ENCODE results near the gene STAG3. TPM values are rescaled to one million over a fixed set of nuclear protein-coding genes. Genes with fewer than 3 reads are reported as not detected.

STAG3 gene
- total and polyA plus RNA-seq, 2 of the 8 experiments (the other 6 are each of a cell fraction or from before 2014, with no cell fraction given): 1.3 to 3.3 TPM

DNA sequence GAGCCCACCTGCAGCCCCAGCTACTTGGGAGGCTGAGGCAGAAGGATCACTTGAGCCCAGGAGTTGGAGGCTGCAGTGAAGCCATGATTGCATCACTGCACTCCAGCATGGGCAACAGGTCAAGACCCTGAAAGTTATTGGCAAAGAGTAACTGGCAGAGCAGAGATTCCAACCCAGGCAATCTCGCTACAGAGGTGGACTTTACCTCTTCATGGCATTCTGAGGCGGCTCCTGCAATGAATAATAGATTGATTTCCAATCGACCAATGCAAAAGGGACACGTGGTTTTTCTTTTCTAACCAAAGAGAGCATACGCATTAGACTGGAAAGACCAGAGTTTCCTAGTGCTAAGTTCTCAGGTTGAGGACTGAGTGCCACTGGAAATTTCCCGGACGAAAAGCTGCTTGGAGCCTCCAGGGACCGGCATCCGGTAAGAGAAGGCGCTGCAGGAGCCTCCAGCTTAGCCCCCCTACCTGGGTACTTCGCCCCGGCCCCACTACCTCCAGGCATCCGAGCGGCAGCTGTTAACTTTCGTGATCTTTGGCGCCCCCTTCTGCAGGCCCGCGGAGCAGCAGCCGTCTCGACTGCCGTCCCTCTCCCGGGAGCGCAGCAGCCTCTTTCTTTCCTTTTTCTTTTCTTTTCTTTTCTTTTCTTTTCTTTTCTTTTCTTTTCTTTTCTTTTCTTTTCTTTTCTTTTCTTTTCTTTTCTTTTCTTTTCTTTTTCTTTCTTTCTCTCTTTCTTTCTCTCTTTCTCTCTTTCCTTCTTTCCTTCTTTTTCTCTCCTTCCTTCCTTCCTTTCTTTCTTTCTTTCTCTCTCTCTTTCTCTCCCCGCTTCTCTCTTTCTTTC is 46.9 kb upstream of the STAG3 start:
- H3K4me1 ChIP-seq (replicated peaks in 1 of 4; ENCODE audit: control insufficient read depth in 3 of 4, insufficient read depth in 4 of 4, low read length in 3 of 4): peaks cover 0 to 8% (median 0%) of the 10 kb centered on the region in 4 experiments; a peak in 2 of 7 replicates
- peak overlapping the region in 2 of 4 experiments; percentile 11 to 43; a peak in 3 of 8 replicates for H3K4me3 ChIP-seq (ENCODE audit: extremely low read depth in 1 of 4, insufficient read depth in 2 of 4, low read depth in 3 of 4, low read length in 4 of 4)
- peak overlapping the region; percentile 88; the same call in 1 of the 2 replicates for H2BK15ac ChIP-seq (ENCODE audit: low read length)
- no peak overlapping the region for H2BK5ac ChIP-seq (ENCODE audit: low read depth, low read length)
- H4K20me1 ChIP-seq (replicated peaks in 1 of 2; ENCODE audit: control insufficient read depth in 1 of 2, insufficient read depth in 2 of 2, low read length in 2 of 2): no peaks in the 10 kb centered on the region
- no peaks in the 10 kb centered on the region for H3K79me2 ChIP-seq (ENCODE audit: control insufficient read depth in 1 of 2, insufficient read depth in 2 of 2, low read length in 2 of 2)
- no peak overlapping the region for H4K8ac ChIP-seq (ENCODE audit: extremely low read depth, insufficient read depth, low read length)
- H2BK120ac ChIP-seq (replicated peaks; ENCODE audit: low read depth, low read length): peak overlapping the region; percentile 55
- H3K36me3 ChIP-seq (ENCODE audit: control insufficient read depth in 2 of 4, insufficient read depth in 4 of 4, low read length in 3 of 4): no peaks in the 10 kb centered on the region
- H3K9ac ChIP-seq (replicated peaks in 1 of 4; ENCODE audit: extremely low read depth in 1 of 4, low read depth in 3 of 4, low read length in 3 of 4): 0 out of 7 replicates have a peak overlapping the region, but pooled peaks of 1 of the 4 experiments have one; percentile 5
- peaks cover 0 to 11% (median 0%) of the 10 kb centered on the region in 4 experiments; a peak in 2 of 7 replicates for H3K27me3 ChIP-seq (replicated peaks in 1 of 4; ENCODE audit: control insufficient read depth in 3 of 4, extremely low read depth in 1 of 4, insufficient read depth in 3 of 4, low read length in 3 of 4)
- no peaks in the 10 kb centered on the region for H3K79me1 ChIP-seq (ENCODE audit: low read depth, low read length)
- H2BK12ac ChIP-seq (ENCODE audit: low read depth, low read length): no peak overlapping the region
- H2BK20ac ChIP-seq (ENCODE audit: low read length): peak overlapping the region; percentile 61; the same call in 1 of the 2 replicates
- POLR2A ChIA-PET (ENCODE audit: partially characterized antibody): interaction anchor here (0.6 to 4.1 kb wide), 21 partner anchors 10 to 544 kb away, joined by 3 to 68 read pairs (median 4); partner anchors contain the start of genes AP4M1, LAMTOR4, MCM7 and ZKSCAN1
- H3K4me2 ChIP-seq (ENCODE audit: insufficient read depth in 1 of 2, low read depth in 2 of 2, low read length in 2 of 2): peak overlapping the region; percentile 0 to 54; a peak in 3 of 4 replicates
- peak overlapping the region; percentile 84 for H4K91ac ChIP-seq (replicated peaks; ENCODE audit: insufficient read length, low read length)
- no peaks in the 10 kb centered on the region for H3K9me3 ChIP-seq (ENCODE audit: insufficient read depth in 2 of 2, low read depth in 1 of 2, low read length in 1 of 2)
- H3K14ac ChIP-seq (ENCODE audit: insufficient read length): no peak overlapping the region
- no peak overlapping the region for H2AK5ac ChIP-seq (ENCODE audit: low read depth, low read length)
- peak overlapping the region; percentile 65; the same call in 1 of the 2 replicates for H3K18ac ChIP-seq (ENCODE audit: extremely low read depth, low read length)
- no peak overlapping the region for H4K5ac ChIP-seq (ENCODE audit: insufficient read length, low read depth, low read length)
- no peak for FAIRE-seq
- H3K23me2 ChIP-seq (ENCODE audit: low read depth, low read length): peaks cover 8% of the 10 kb centered on the region; the same call in 1 of the 2 replicates
- no peak overlapping the region for H3K27ac ChIP-seq (ENCODE audit: low read depth, low read length)
- DNase-seq (ENCODE audit: low read depth in 1 of 2, low spot score in 2 of 2): peak in 1 of 2 experiments; percentile 99
- WGBS, 2 experiments (ENCODE audit: extremely low coverage in 1 of 2, insufficient coverage in 1 of 2, insufficient read length in 1 of 2, insufficient replicate concordance in 2 of 2, low coverage in 1 of 2, low lambda C conversion rate in 2 of 2, missing lambda C conversion rate in 1 of 2): 9% methylated on average over 24 of the region's 24 CpGs; no CpG with 5 or more reads in 1 of the 2 experiments
- H3K4ac ChIP-seq (replicated peaks; ENCODE audit: insufficient read length, low read depth, low read length): no peak overlapping the region
- CTCF ChIA-PET (ENCODE audit: partially characterized antibody): interaction anchor here (0.6 to 9.0 kb wide), 36 partner anchors 10 to 1465 kb away, joined by 3 to 108 read pairs (median 5); partner anchors contain the start of genes AP4M1, GAL3ST4, LAMTOR4 and MCM7
- peak overlapping the region; percentile 86 for H2AFZ ChIP-seq (ENCODE audit: low read length)
- no peak overlapping the region for H3K23ac ChIP-seq (ENCODE audit: insufficient read length)
- H3K56ac ChIP-seq (replicated peaks; ENCODE audit: insufficient read length, low read depth, low read length): no peak overlapping the region
- TF ChIP-seq CHD1 (IDR thresholded peaks at IDR 0.05; ENCODE audit: low read depth, low read length): no peak
- TF ChIP-seq FOSL1 (IDR thresholded peaks at IDR 0.05; ENCODE audit: insufficient read depth, low read depth, low read length): no peak
- TF ChIP-seq HDAC6 (IDR thresholded peaks at IDR 0.05; ENCODE audit: low read depth, low read length): no peak
- TF ChIP-seq BCL11A (IDR thresholded peaks at IDR 0.05; ENCODE audit: low read depth in 2 of 2, low read length in 2 of 2): no peak
- no peak for TF ChIP-seq CBX8 (IDR thresholded peaks at IDR 0.05; ENCODE audit: borderline replicate concordance, low read depth, low read length)
- TF ChIP-seq CTBP2 (IDR thresholded peaks at IDR 0.05; ENCODE audit: borderline replicate concordance, insufficient read depth, insufficient read length, low read length): no peak
- no peak for TF ChIP-seq CHD2 (IDR thresholded peaks at IDR 0.05; ENCODE audit: low read length)
- TF ChIP-seq ZNF274 (IDR thresholded peaks at IDR 0.05; ENCODE audit: borderline replicate concordance, extremely low read depth, low read length): no peak
- TF ChIP-seq, protein P1, sequence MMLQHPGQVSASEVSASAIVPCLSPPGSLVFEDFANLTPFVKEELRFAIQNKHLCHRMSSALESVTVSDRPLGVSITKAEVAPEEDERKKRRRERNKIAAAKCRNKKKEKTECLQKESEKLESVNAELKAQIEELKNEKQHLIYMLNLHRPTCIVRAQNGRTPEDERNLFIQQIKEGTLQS (IDR thresholded peaks at IDR 0.05; ENCODE audit: insufficient read depth, low read depth, low read length): peak; percentile 30; the same call in 1 of the 2 replicates
- no peak for TF ChIP-seq SIX5 (IDR thresholded peaks at IDR 0.05; ENCODE audit: low read depth, low read length)

All from H1 (cell line).